LHCN-M2 (cell line): ENCODE data around the gene NOD2. TPM values are rescaled to one million over a fixed set of nuclear protein-coding genes. Genes with fewer than 3 reads are reported as not detected.

Experiments
- DNase-seq: peaks from one replicate; pipeline ENCODE4 v3.0.0-alpha.2; 2012; ENCODE audit warnings: low read depth
- total RNA-seq: library from RNA; depleted of rRNA; stranded (reverse); fragments of >200 nt; gene quantifications from 2 replicates; pipeline ENCODE4 v1.2.3, GENCODE V29; 2014

The NOD2 gene
- total RNA-seq, 1 experiment from 2014 or later, result 0.80 TPM

DNA sequence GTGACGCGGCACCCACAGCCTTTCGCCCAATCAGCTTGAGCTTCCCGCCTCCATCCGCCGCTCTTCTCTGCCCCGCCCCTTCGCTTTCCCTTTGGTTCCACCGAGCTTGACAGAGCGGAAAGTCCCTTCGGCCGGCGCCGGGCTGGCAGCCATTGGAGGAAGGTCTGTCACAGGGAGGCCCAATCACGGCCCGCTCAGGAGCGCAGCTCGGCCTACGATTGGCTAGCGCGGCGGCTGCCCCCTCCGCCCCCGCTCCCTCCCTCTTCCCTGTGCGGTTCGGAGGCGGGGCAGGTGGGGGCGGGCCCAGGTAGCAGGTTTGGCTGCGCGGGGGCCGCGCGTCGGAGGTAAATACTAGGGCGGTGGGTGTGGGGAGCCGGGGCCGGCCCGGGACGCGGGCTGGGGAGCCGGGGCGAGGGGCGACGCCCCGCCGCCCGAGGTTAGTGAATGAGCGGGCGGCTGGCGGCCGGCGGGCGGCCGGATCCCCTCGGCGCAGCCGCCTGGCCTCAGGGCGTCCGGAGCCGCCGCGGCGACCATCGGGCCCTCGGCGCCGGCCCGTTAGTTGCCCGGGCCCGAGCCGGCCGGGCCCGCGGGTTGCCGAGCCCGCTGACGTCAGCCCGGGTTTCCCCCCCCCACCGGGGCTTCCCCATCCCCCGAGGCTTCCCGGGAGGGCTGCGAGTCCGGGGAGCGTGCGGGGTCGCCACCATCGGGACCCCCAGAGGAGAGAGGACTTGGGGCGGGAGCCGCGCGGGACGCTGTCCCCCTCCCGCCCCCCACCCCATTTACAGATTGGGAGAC lies 48.6 kb downstream of the NOD2 start, which contains the start of gene CYLD:
TSS of gene CYLD (plus strand) at position 306 of the 795 bp plus-strand sequence. CDS start 7,613 bp downstream, outside the sequence.
- DNase-seq, result peak; percentile 99

DNA sequence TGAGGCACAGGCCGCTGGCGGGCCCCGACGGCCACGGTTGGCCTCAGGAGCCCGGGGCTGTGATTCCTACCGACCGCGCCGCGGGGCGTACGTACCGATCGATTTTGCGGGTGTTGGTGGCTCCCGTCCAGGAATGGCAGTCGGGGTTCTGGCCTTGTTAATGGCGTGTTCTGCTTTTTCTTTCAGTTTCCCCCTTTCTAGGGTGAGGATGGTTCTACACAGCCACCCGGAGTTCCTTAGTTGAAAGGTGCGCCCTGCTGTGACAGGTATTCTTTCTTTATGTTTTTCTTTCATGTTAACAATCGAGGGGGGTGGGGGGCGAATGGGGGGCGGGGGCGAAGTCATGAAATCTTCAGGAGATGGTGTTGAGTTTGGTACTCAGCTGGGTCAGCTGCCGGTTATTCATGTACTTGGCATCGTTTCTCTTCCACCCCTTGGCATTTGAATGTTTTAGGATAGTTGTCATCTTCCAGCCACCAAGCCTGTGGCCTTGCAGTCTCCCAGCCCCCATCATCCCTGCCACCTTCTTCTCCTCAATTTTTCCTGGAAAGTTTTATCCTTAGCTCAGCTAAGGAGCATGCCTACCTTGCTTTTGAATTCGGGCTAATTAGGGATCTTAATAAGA lies 49.3 kb downstream of the NOD2 start:
- peak; percentile 58 for DNase-seq

DNA sequence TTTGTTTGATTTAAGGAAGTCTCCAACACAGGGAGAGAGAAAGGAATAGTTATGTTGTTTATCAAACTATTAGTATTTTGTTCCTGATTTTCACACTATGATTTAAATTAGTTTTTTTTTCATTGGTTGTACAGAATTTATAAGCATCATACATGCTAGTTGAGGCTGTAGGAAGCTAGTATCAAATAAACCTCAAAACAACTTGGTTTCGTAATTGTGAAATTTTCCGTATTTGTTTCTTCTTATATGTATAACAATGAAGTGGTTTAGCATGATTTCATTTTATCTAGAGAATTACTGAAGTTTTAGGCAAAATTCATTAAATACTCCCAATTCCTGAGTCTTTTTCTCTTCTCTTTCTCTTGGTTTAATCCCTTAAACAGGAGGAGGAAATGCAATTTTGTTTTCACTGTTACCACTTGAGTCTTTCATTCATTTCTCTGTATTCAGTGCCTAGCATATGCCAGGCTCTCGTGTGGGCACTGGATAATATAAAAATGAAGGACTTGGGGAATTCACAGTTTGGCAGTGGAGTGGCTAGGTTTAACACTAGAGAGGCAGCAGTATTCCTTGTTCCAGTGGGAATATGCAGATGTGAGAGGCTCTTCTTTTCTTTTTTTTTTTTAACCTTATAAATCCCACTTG lies 50.3 kb downstream of the NOD2 start:
- DNase-seq, result no peak

DNA sequence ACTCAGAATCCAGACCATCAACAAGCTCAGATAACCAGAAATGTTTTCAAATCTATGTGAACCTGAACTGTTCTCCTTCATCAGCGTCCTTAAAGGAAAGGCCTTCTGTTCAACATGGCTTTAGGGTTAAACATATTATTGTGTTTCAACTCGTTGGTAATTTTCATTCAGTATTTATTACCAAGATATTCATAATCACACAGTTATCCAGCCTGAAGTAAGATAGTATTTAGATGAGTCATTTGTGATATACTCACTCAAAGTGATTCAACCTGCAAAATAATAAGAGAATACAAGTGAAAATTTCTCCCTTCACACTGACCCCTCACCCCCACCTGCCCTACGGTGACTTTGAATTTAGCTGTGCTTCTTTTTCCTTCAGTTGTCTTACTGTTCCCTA lies 51.5 kb downstream of the NOD2 start:
- DNase-seq, result peak; percentile 30

DNA sequence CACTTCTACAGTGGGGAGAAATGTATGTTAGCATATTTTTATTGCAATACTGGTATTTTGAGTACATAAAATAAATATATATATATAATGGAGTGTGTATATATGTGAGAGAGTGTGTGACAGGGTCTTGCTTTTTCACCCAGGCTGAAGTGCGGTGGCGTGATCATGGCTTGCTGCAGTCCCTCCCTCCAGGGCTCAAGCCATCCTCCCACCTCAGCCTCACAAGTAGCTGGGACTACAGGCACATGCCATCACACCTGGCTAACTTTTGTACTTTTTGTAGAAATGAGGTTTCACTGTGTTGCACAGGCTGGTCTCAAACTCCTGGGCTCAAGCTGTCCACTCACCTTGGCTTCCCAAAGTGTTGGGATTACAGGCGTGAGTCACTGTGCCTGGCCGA lies 52.5 kb downstream of the NOD2 start:
- no peak for DNase-seq

DNA sequence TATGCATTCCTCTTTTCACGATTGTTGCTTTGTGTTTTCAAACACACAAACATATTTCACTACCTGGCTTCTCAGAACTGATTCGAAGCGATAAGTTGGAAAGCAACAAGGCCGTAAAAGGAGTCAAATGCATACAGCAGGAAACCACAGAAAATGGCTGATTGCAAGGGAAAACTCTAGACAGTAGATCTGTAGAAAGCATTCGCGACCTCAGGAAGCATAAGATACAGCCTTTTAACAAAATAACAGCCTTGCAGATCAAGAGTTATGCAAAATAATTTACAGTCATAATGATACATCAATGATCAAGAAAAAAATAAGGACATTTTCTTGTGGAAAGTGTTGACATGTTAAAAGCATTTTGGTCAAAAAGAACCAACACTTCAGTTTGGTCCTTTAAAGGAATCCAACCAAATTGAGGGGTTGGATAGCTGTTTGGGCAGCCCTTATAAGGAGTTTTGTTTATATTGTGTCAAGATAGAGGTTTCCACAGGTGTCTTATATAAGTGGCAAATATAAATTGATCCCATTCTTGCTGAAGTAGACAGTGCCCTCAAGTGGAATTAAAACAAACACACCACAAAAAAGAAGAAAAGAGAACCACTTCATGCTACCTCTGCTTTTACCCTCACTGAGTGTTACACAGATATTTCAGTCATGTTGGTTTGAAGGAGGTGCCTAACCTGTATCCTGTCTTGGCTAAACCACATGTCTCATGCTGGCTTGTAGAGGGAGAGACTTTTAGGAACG lies 54.0 kb downstream of the NOD2 start:
- no peak for DNase-seq

DNA sequence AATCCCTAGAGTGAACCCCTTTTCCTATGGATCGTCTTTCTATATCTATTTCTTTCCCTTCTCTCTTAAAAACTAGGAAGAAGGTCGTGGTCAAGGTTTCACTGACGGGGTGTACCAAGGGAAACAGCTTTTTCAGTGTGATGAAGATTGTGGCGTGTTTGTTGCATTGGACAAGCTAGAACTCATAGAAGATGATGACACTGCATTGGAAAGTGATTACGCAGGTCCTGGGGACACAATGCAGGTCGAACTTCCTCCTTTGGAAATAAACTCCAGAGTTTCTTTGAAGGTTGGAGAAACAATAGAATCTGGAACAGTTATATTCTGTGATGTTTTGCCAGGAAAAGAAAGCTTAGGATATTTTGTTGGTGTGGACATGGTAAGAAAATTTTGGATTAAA lies 58.1 kb downstream of the NOD2 start:
- DNase-seq, result no peak

DNA sequence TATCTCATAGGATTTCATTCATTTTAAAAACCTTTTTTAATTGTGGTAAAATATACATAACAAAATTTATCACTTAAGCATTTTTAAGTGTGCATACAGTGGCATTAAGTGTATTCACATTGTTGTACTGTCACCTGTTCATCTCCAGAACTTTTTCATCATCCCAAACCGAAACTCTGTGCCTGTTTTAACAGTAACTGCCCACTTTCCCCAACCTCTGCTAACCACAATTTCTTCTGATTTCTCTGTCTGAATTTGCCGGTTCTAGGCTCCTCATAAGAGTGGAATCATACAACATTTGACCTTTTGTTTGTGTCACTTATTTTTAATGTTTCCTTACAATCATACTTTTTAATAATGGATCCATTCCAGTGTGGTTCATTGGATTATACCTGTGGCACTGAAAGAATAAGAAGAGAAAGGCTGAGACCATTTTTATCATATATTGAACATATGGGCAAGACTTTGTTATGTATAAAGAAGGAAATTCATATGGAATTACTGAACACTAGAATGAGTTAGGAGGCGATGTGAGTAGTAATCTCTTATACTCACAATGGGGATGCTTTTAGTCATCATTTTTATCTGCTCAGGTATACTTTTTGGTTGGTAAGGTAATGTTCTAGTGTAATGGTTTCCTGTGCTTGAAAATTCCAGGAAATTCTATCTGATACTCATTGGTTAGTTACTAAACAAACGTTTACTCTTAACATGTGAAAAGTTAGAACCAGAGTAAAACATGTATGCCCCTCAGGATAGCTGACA lies 59.2 kb downstream of the NOD2 start:
- no peak for DNase-seq

DNA sequence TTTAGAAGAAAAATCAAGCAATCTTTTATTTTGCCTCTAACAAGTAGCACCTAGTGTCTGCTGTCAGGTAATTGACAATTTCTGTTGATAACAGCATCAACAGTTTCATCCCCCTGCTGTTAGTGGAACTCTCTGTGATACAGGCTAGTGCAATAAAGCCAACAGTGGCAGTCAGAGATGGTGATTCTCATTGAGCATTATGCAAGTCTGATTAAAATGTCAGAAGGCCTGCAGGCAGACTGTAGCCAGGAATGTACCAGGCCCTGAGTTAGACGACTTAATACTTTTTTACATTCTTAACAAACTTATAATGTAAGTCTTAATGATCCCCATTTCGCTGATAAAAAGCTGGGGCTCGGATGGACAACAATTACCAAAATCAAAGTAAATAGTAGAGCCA lies 63.1 kb downstream of the NOD2 start:
- no peak for DNase-seq

DNA sequence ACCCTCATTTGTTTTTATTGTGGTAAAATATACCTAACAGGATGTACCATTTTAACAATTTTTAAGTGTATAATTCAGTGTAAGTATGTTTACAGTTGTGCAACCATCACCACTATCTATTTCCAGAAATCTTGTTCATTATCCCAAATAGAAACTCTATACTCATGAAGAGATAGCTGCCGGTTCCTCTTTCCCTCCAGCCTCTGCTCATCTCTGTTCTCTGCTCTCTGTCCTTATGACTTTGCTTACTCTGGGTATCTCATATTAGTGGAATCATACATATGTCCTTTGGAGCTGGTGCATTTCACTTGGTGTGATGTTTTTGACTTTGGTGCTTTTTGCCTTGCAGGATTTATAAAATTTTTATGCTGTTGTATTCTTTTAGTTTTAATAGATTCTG lies 67.9 kb downstream of the NOD2 start:
- DNase-seq, result no peak

DNA sequence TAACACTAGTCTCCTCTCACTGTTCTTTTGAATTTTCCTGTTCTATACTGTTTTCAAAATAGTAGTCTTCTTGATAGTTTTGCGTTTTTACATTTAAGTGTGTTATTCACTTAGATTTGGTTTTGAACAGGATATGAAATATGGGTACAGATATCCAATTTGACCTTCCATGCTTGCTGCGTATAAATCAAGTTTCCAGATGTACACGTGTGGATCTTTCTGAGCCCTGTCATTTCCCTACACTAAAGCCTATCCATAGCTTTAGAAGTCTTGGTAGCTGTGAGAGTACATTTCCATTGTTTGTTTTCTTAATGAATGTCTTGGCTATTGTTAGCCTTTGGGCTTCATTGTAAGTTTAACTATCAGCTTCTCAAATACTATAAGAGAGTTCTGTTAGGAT lies 68.8 kb downstream of the NOD2 start:
- no peak for DNase-seq

DNA sequence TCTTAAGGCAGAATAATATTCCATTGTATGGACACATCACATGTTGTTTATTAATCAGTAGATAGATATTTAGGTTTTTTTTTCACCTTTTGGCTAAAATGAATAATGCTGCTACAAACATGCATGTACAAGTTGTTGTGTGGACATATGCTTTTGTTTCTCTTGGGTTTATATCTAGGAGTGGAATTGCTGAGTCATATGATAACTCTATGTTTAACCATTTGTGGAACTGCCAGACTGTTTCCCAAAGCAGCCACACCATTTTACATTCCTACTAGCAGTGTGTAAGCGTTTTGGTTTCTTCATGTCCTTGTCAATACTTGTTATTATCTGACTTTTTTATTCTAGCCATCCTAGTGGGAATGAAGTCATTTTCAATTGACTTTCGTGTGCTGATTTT lies 69.8 kb downstream of the NOD2 start:
- DNase-seq, result no peak

DNA sequence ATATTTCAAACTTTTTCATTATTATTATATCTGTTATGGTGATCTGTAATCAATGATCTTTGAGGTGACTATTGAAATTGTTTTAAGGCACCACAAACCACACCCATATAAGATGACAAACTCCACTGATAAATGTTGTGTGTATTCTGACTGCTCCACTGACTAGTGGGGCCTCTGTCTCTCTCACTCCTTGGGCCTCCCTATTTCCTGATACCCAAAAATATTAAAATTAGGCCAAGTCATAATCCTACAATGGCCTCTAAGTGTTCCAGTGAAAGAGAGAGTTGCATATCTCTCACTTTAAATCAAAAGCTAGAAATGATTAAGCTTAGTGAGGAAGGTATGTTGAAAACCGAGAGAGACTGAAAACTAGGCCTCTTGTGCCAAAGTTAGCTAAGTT lies 71.9 kb downstream of the NOD2 start:
- DNase-seq, result no peak

DNA sequence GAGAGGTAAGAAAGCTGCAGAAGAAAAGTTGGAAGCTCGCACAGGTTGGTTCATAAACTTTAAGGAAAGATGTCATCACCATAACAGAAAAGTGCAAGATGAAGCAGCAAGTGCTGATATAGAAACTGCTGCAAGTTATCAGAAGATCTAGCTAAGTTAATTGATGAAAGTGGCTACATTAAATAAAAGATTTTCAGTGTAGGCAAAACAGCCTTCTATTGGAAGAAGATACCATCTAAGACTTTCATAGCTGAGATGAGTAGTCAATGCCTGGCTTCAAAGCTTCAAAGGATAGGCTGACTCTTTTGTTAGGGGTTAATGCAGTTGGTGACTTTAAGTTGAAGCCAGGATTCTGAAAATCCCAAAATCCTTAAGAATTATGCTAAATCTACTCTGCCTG lies 72.5 kb downstream of the NOD2 start:
- no peak for DNase-seq

DNA sequence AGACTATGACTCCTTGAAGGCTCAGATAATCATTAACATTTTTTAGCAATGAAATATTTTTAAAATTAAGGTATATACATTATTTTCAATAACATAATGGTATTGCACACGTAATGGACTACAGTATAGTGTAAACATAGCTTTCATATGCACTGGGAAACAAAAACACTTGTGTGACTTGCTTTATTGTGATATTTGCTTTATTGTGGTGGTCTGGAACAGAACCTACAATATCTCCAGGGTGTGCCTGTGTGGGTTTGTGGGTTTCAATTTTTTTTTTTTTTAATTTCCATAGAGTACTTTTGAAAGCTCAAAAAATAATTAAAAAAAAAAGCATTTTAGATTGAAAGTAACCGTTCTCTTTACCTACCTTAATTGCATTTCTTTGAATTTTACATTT lies 73.8 kb downstream of the NOD2 start:
- no peak for DNase-seq

DNA sequence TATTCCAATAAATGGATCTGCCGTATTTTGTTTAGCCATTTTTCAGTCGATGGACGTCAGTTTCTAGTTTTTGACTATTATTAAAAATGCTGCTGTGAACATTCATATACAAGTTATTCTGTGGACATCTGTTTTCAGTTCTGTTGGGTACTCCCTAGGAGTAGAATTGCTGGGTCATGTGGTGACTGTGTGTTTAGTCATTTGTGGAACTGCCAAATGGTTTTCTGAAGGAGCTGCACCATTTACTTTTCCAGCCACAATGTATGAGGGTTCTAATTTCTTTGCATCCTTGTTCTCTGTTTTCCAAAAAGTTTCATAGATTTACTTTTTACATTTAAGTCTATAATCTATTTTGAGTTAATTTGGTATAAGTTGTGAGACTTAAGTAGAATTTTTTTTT lies 78.0 kb downstream of the NOD2 start:
- peak; percentile 60 for DNase-seq

DNA sequence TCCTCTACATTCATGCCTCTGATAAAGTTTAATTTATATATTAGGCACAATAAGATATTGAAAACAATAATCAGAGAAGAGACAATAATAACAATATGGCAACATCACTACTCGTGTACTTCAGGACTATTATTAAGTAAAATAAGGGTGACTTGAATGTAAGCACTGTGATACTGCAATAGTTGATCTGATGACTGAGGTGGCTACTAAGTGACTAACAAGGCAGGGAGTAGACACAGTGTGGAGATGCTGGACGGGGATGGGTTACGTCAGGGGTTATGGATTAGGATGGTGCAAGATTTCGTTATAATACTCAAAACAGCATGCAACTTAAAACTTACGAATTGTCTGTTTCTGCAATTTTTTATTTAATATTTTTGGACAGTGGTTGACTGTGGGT lies 81.0 kb downstream of the NOD2 start:
- DNase-seq, result no peak

DNA sequence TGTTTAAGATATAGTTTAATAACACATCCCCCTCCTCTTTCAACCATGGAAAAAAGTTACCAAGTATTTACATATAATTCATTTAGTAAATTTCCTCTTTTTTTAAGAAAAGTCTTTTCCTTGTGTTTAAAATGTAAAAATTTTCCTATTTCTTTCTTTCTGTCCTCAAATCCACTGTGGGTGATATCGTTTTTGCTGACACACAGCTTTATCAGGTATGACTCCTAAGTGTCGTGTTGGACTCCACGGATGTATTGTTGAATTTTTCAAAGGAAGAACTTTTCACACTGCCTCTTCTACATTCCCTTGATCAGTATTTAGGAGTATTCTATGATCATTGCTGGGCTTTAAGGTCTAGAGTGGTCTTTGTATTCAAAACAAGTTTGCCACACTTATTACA lies 81.6 kb downstream of the NOD2 start:
- DNase-seq, result no peak

DNA sequence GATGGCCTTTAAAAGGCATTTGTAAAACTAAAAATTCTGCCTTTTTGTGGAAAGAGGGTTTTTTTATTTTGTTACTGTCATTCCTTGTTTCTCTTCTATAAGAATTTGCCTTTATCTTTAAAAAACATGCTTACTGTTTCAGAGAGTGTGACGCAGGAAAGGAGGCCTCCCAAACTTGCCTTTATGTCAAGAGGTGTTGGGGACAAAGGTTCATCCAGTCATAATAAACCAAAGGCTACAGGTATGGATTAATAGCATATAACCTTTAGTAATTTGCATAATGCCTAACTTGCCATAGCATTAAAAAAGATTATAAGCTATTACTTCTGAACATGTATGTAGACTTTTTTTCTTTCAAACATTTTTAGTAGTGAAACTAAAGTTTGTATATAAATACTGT lies 82.6 kb downstream of the NOD2 start:
- DNase-seq, result no peak

DNA sequence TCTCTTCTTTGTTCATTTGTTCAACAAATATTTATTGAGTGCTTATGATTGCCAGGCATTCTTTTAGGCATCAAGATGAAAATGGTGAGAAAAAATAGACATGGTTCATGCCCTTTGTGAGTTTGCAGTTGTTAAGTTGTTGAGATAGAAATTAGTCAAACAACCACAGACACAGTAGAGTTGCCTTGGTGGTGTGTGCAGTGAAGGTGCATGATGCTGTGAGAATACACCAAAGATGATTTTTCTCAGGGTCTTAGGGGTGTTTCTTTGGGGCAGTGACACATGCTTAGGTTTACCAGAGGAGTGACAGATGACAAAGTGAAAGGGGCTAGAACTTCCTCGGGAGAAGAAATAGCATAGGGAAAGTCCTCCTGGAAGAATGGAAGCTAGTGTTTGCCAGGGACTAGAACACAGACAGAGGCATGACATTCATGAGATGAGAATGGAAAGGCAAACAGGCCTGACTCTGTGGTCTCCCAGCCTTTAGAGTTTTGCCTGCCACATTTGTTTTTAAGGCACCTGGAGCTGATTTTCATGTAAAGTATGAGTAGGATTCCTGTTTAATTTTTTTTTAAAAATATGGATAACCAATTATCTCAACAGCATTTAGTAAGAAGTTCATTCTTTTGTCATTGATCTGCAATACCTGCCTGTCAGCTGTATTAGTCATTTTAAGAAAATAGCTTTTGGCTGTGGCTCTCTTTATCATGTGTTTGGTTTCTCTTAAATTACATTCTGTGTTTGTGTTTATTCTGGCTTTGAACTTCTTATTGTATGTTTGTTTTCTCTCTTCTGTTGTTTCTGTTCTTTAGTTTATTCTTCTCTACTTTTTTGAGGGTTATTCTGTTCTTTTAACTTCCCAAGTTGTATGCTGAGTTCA lies 85.1 kb downstream of the NOD2 start:
- no peak for DNase-seq
